ENCODE measurements around the gene PTPN5.

The PTPN5 gene

GRCh38 chr11:18720808-18721560 is 70.6 kb downstream of the PTPN5 start:
- no peak for TF ChIP-seq POLR2A (IDR thresholded peaks at IDR 0.05; ENCODE audit: low read depth, low read length)
- TF ChIP-seq POLR2AphosphoS5 (IDR thresholded peaks at IDR 0.05; ENCODE audit: low read depth, low read length), result no peak
- no peak for TF ChIP-seq TAF1 (IDR thresholded peaks at IDR 0.05; ENCODE audit: borderline replicate concordance, low read depth, low read length)
- FAIRE-seq (no peak), DNase-seq (ENCODE audit: insufficient read length) (peak; percentile 58)

- no peak for TF ChIP-seq POLR2A (IDR thresholded peaks at IDR 0.05; ENCODE audit: low read depth, low read length)
- TF ChIP-seq TAF1 (IDR thresholded peaks at IDR 0.05; ENCODE audit: borderline replicate concordance, low read depth, low read length), result no peak
- no peak for TF ChIP-seq POLR2AphosphoS5 (IDR thresholded peaks at IDR 0.05; ENCODE audit: low read depth, low read length)
- FAIRE-seq (no peak), DNase-seq (ENCODE audit: insufficient read length) (no peak)
These were observed 71.3 kb downstream of the PTPN5 start for GRCh38 chr11:18720091-18720807.

- DNase-seq (ENCODE audit: insufficient read length) (no peak), FAIRE-seq (no peak)
- no peak for TF ChIP-seq POLR2A (IDR thresholded peaks at IDR 0.05; ENCODE audit: low read depth, low read length)
- no peak for TF ChIP-seq TAF1 (IDR thresholded peaks at IDR 0.05; ENCODE audit: borderline replicate concordance, low read depth, low read length)
- TF ChIP-seq POLR2AphosphoS5 (IDR thresholded peaks at IDR 0.05; ENCODE audit: low read depth, low read length), result no peak
These were observed 76.1 kb downstream of the PTPN5 start for GRCh38 chr11:18715476-18715875.

- TF ChIP-seq POLR2AphosphoS5 (IDR thresholded peaks at IDR 0.05; ENCODE audit: low read depth, low read length) (no peak), TAF1 (IDR thresholded peaks at IDR 0.05; ENCODE audit: borderline replicate concordance, low read depth, low read length) (no peak), POLR2A (IDR thresholded peaks at IDR 0.05; ENCODE audit: low read depth, low read length) (no peak)
- FAIRE-seq (no peak), DNase-seq (ENCODE audit: insufficient read length) (no peak)
These were observed 77.2 kb downstream of the PTPN5 start for GRCh38 chr11:18714443-18714780.

GRCh38 chr11:18713646-18714442 is 77.8 kb downstream of the PTPN5 start:
- TF ChIP-seq POLR2AphosphoS5 (IDR thresholded peaks at IDR 0.05; ENCODE audit: low read depth, low read length), result no peak
- no peak for TF ChIP-seq TAF1 (IDR thresholded peaks at IDR 0.05; ENCODE audit: borderline replicate concordance, low read depth, low read length)
- no peak for TF ChIP-seq POLR2A (IDR thresholded peaks at IDR 0.05; ENCODE audit: low read depth, low read length)
- no peak for FAIRE-seq
- DNase-seq (ENCODE audit: insufficient read length), result no peak

- DNase-seq (ENCODE audit: insufficient read length) (no peak), FAIRE-seq (peak; percentile 61)
- TF ChIP-seq POLR2A (IDR thresholded peaks at IDR 0.05; ENCODE audit: low read depth, low read length) (no peak), POLR2AphosphoS5 (IDR thresholded peaks at IDR 0.05; ENCODE audit: low read depth, low read length) (no peak), TAF1 (IDR thresholded peaks at IDR 0.05; ENCODE audit: borderline replicate concordance, low read depth, low read length) (no peak)
These were observed 81.1 kb downstream of the PTPN5 start for GRCh38 chr11:18710545-18710944.

- no peak for DNase-seq (ENCODE audit: insufficient read length)
- no peak for FAIRE-seq
- TF ChIP-seq POLR2A (IDR thresholded peaks at IDR 0.05; ENCODE audit: low read depth, low read length), result no peak
- no peak for TF ChIP-seq TAF1 (IDR thresholded peaks at IDR 0.05; ENCODE audit: borderline replicate concordance, low read depth, low read length)
- TF ChIP-seq POLR2AphosphoS5 (IDR thresholded peaks at IDR 0.05; ENCODE audit: low read depth, low read length), result no peak
These were observed 82.2 kb downstream of the PTPN5 start for GRCh38 chr11:18709414-18709813.

GRCh38 chr11:18707811-18708340 is 83.7 kb downstream of the PTPN5 start:
- TF ChIP-seq POLR2AphosphoS5 (IDR thresholded peaks at IDR 0.05; ENCODE audit: low read depth, low read length) (no peak), TAF1 (IDR thresholded peaks at IDR 0.05; ENCODE audit: borderline replicate concordance, low read depth, low read length) (no peak), POLR2A (IDR thresholded peaks at IDR 0.05; ENCODE audit: low read depth, low read length) (no peak)
- FAIRE-seq (no peak), DNase-seq (ENCODE audit: insufficient read length) (no peak)

- TF ChIP-seq POLR2A (IDR thresholded peaks at IDR 0.05; ENCODE audit: low read depth, low read length) (no peak), TAF1 (IDR thresholded peaks at IDR 0.05; ENCODE audit: borderline replicate concordance, low read depth, low read length) (no peak), POLR2AphosphoS5 (IDR thresholded peaks at IDR 0.05; ENCODE audit: low read depth, low read length) (no peak)
- FAIRE-seq (peak; percentile 93), DNase-seq (ENCODE audit: insufficient read length) (no peak)
These were observed 85.0 kb downstream of the PTPN5 start for GRCh38 chr11:18706330-18707243.

GRCh38 chr11:18705651-18706281 is 85.8 kb downstream of the PTPN5 start:
- DNase-seq (ENCODE audit: insufficient read length), result no peak
- TF ChIP-seq POLR2A (IDR thresholded peaks at IDR 0.05; ENCODE audit: low read depth, low read length) (no peak), POLR2AphosphoS5 (IDR thresholded peaks at IDR 0.05; ENCODE audit: low read depth, low read length) (no peak), TAF1 (IDR thresholded peaks at IDR 0.05; ENCODE audit: borderline replicate concordance, low read depth, low read length) (no peak)
- peak; percentile 30 for FAIRE-seq

Data from GM12892 (cell line).